Pancreas (tissue), 10 donors: ENCODE results near the gene DUSP14. TPM values are rescaled to one million over a fixed set of nuclear protein-coding genes. Genes with fewer than 3 reads are reported as not detected.

ENCODE experiments used
- ATAC-seq, 4 donors: fragments of 200-7000 bp; cut with Tn5 transposase; one replicate each; pipeline versions ENCODE4 v1.8.0 to v1.9.1; 2020; ENCODE audit warnings: mild to moderate bottlenecking in 4 of 4, moderate library complexity in 4 of 4
- DNase-seq, 6 donors: peaks; one replicate each; pipeline ENCODE4 v3.0.0-alpha.2; 2020
- FAIRE-seq: peaks from 2 replicates; lab custom pipeline; 2012; peaks lifted over from hg19 to GRCh38; lab: Jason Lieb, UNC
- H3K27ac ChIP-seq, 4 donors: fragments of 200-600 bp; sonication (generic); 1 replicate in 3 of 4; 2 replicates in 1 of 4; pipeline versions ENCODE4 v1.5.0 to v1.8.0; 2020
- H3K27me3 ChIP-seq, 4 donors: fragments of 200-600 bp; one replicate each; pipeline ENCODE4 v1.8.0; 2021
- H3K36me3 ChIP-seq, 3 donors: fragments of 200-600 bp; sonication (generic) in 1 of 3; one replicate each; pipeline versions ENCODE4 v1.5.0 to v1.8.0; 2020 to 2021
- H3K4me1 ChIP-seq, 3 donors: fragments of 200-600 bp; one replicate each; pipeline ENCODE4 v1.8.0; 2021
- H3K4me3 ChIP-seq, 4 donors: fragments of 200-600 bp; sonication (generic) in 2 of 4; one replicate each; pipeline versions ENCODE4 v1.5.0 to v1.8.0; 2020 to 2021
- H3K9me3 ChIP-seq, 4 donors: fragments of 200-600 bp; one replicate each; pipeline ENCODE4 v1.8.0; 2021
- WGBS, 2 donors: extraction: QIAGEN DNeasy Blood & Tissue Kit; methylation state at CpG; one replicate each; pipeline ENCODE4 v1.1.7; 2013; 5-methylcytosine and 5-hydroxymethylcytosine counted together
- intact Hi-C, 3 donors: fragments of 100-400 bp; cut with DNase I; formaldehyde crosslinking; loops; one replicate each; pipeline versions ENCODE4 v1.11.1 to v1.14.2; 2022
- polyA plus RNA-seq, 2 donors: library from polyadenylated mRNA; stranded (reverse); fragments of 200-250 nt; gene quantifications; one replicate each; pipeline ENCODE4 v1.2.3, GENCODE V29; 2013
- total RNA-seq, 6 donors: library from RNA; stranded (reverse); fragmentation: NEBNext Ultra II Directional in 4 of 6; extraction: Animal tissue kit (Norgen Biotek cat#: 25700) in 4 of 6; gene quantifications; one replicate each; pipeline versions ENCODE4 v1.2.1 to v1.2.4, GENCODE V29; 2021 to 2023
- TF ChIP-seq, protein P1 (sequence below), 4 donors: fragments of 200-600 bp; sonication (generic) in 3 of 4; IDR thresholded peaks; one replicate each; pipeline versions ENCODE4 v1.5.0 to v1.8.0; 2021; ENCODE audit warnings: antibody characterized with exemption in 4 of 4
- donor health status: healthy with polysubstance abuse.
- donor health status: DM: no; HTN: no; CAD: no; lungs with moderate emphysema.
- donor health status: DM: no; HTN: no; CAD: no.
- donor health status: control.
- donor health status: control.
- donor health status: Bipolar disorder and iron deficiency.
- donor health status: DM: yes; HTN: yes; CAD: no.
- donor health status: DM: no; HTN: no; CAD: no.
- donor health status: DM: no; HTN: no; CAD: no.
- donor health status: DM: yes; HTN: yes; CAD: no.

Gene DUSP14
- total and polyA plus RNA-seq, 8 donors = 2.7 to 6.4 (median 4.4) TPM

GRCh38 chr17:37488009-37488604, 1.6 kb upstream of the DUSP14 start:
- Histone ChIP-seq H3K27me3 (no peaks in the 10 kb centered on the region), H3K9me3 (no peaks in the 10 kb centered on the region), H3K27ac (peak overlapping the region; percentile 90 to 97 (median 94)), H3K4me1 (peaks cover 6 to 11% (median 7%) of the 10 kb centered on the region in 3 donors), H3K36me3 (no peaks in the 10 kb centered on the region), H3K4me3 (peak overlapping the region in 2 of 4 donors; percentile 78 to 81)
- intact Hi-C loops = no loop called here
- TF ChIP-seq, protein P1, sequence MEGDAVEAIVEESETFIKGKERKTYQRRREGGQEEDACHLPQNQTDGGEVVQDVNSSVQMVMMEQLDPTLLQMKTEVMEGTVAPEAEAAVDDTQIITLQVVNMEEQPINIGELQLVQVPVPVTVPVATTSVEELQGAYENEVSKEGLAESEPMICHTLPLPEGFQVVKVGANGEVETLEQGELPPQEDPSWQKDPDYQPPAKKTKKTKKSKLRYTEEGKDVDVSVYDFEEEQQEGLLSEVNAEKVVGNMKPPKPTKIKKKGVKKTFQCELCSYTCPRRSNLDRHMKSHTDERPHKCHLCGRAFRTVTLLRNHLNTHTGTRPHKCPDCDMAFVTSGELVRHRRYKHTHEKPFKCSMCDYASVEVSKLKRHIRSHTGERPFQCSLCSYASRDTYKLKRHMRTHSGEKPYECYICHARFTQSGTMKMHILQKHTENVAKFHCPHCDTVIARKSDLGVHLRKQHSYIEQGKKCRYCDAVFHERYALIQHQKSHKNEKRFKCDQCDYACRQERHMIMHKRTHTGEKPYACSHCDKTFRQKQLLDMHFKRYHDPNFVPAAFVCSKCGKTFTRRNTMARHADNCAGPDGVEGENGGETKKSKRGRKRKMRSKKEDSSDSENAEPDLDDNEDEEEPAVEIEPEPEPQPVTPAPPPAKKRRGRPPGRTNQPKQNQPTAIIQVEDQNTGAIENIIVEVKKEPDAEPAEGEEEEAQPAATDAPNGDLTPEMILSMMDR (IDR thresholded peaks at IDR 0.05) = no peak
- 32% methylated on average over 7 of the region's 7 CpGs for WGBS, 2 donors
- ATAC-seq (peak; percentile 17 to 52 (median 20)), FAIRE-seq (no peak), DNase-seq (peak in 1 of 6 donors; percentile 30)

- Histone ChIP-seq H3K27me3 (no peaks in the 10 kb centered on the region), H3K4me3 (peak overlapping the region; percentile 69 to 81 (median 74)), H3K27ac (peak overlapping the region; percentile 90 to 97 (median 94)), H3K36me3 (no peaks in the 10 kb centered on the region), H3K9me3 (no peaks in the 10 kb centered on the region), H3K4me1 (peaks cover 6 to 11% (median 7%) of the 10 kb centered on the region in 3 donors)
- DNase-seq = peak; percentile 80 to 91 (median 90)
- 1% methylated on average over 25 of the region's 25 CpGs for WGBS, 2 donors
- no peak for FAIRE-seq
- intact Hi-C loops = no loop called here
- TF ChIP-seq, protein P1 (IDR thresholded peaks at IDR 0.05) = no peak
- ATAC-seq = peak; percentile 85 to 93 (median 86)
Measured at GRCh38 chr17:37488607-37489196, 989 bp upstream of the DUSP14 start.

- Histone ChIP-seq H3K4me1 (peaks cover 6 to 11% (median 7%) of the 10 kb centered on the region in 3 donors), H3K27ac (peak overlapping the region in 3 of 4 donors; percentile 59 to 70 (median 64)), H3K9me3 (no peaks in the 10 kb centered on the region), H3K4me3 (peak overlapping the region; percentile 69 to 81 (median 80)), H3K27me3 (no peaks in the 10 kb centered on the region), H3K36me3 (no peaks in the 10 kb centered on the region)
- TF ChIP-seq, protein P1 (IDR thresholded peaks at IDR 0.05) = peak in 2 of 4 donors; percentile 12 to 32
- peak; percentile 26 to 52 (median 36) for ATAC-seq
- WGBS, 2 donors = 1% methylated on average over 31 to 55 of the region's 56 CpGs
- intact Hi-C loops = no loop called here
- no peak for FAIRE-seq
- DNase-seq = peak; percentile 60 to 85 (median 70)
Measured at GRCh38 chr17:37490022-37490587, 414 bp downstream of the DUSP14 start.

- FAIRE-seq = no peak
- 44 to 52% methylated on average over 24 of the region's 24 CpGs for WGBS, 2 donors
- no peaks in the 10 kb centered on the region for H3K36me3 ChIP-seq
Measured at GRCh38 chr17:37490638-37491614, 1.2 kb downstream of the DUSP14 start.

More at GRCh38 chr17:37490638-37491614, 1.2 kb downstream of the DUSP14 start:
- H3K9me3 ChIP-seq = no peaks in the 10 kb centered on the region
- H3K4me1 ChIP-seq = peaks cover 6 to 11% (median 7%) of the 10 kb centered on the region in 3 donors
- peak overlapping the region; percentile 69 to 81 (median 80) for H3K4me3 ChIP-seq
- intact Hi-C loops = no loop called here
- peak in 3 of 6 donors; percentile 30 to 53 (median 51) for DNase-seq
- no peaks in the 10 kb centered on the region for H3K27me3 ChIP-seq
- ATAC-seq = no peak
- TF ChIP-seq, protein P1 (IDR thresholded peaks at IDR 0.05) = no peak
- peak overlapping the region in 1 of 4 donors; percentile 70 for H3K27ac ChIP-seq
